HepG2 (cell line): ENCODE data around the gene SHROOM2.

ENCODE experiments used
- CTCF ChIP-seq: sonication (generic); formaldehyde crosslinking; IDR thresholded peaks from 2 replicates; pipeline ENCODE4 v1.5.0; 2020; ENCODE audit warnings: mild to moderate bottlenecking, missing genetic modification reagents, moderate library complexity
- HNF4G ChIP-seq, 2 experiments: sonication (generic) in 1 of 2; formaldehyde crosslinking in 1 of 2; IDR thresholded peaks; 2 replicates each; pipeline versions ENCODE4 v1.4.0 to v1.6.1; 2011 to 2020; ENCODE audit warnings: borderline replicate concordance in 2 of 2, low read depth in 2 of 2, mild to moderate bottlenecking in 2 of 2, low read length in 1 of 2, missing genetic modification reagents in 1 of 2, moderate library complexity in 1 of 2
- TRIM24 ChIP-seq: sonication (generic); formaldehyde crosslinking; IDR thresholded peaks from 2 replicates; pipeline ENCODE4 v1.8.0; 2022; ENCODE audit warnings: mild to moderate bottlenecking, missing genetic modification reagents
- ZNF44 ChIP-seq: sonication (generic); formaldehyde crosslinking; IDR thresholded peaks from 2 replicates; pipeline ENCODE4 v1.5.1; 2020; ENCODE audit warnings: mild to moderate bottlenecking, missing genetic modification reagents
- ZNF792 ChIP-seq: IDR thresholded peaks from 2 replicates; pipeline ENCODE4 v1.6.1; 2016
- ZSCAN20 ChIP-seq: sonication (generic); formaldehyde crosslinking; IDR thresholded peaks from 2 replicates; pipeline ENCODE4 v1.4.0; 2020; ENCODE audit warnings: missing genetic modification reagents, mild to moderate bottlenecking, borderline replicate concordance

DNA sequence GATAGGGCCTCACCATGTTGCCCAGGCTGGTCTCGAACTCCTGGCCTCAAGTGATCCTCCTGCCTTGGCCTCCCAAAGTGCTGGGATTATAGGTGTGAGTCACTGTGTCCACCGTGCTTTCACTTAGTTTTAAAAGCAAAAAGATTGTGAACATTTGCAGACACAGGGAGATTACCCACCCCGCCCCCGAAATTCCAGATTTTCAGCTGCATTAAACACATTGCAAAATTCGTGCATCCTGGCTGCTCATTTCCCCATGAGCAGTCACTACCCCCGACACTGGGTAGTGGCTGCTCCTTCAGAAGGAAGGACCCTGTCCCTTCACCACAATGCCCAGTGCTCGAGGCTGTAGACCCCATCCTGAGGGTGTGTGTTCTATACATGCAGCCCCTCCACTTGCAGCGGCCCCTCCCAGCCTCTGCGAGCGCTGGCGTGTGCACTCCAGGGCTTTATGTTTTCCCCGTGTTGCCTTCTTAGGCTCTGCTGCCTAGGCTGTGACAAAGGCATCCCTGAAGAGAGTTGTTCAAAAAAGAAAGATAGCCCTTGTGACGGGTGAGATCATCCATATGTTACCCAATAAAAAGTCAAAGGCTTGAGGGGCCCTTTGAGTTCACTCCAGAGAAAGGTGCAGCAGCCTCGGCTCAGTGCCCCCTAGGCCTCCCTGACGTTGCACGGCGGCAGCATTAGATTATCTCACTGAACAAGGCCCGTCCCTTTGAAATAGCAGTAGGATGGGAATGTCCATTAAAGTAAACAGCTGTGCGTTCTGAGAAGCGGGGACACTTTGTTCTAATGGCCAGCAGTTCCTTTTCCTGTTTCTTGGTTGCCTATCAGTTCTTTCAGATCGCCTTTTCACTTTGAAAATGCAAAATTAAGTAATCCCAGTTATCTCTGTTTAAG, 71.6 kb downstream of the SHROOM2 start:
- TF ChIP-seq ZNF44 (CRISPR knock-in tag) = no peak
- TF ChIP-seq TRIM24 (CRISPR knock-in tag) = no peak
- no peak for TF ChIP-seq HNF4G (IDR thresholded peaks at IDR 0.05; ENCODE audit: borderline replicate concordance, low read depth, low read length)
- no peak for TF ChIP-seq HNF4G (CRISPR knock-in tag; IDR thresholded peaks at IDR 0.05; ENCODE audit: borderline replicate concordance, low read depth)
- no peak for TF ChIP-seq ZSCAN20 (CRISPR knock-in tag)
- no peak for TF ChIP-seq CTCF
- TF ChIP-seq ZNF792 (CRISPR knock-in tag) = no peak
